Neural cell (in vitro differentiated cells): ENCODE data around the gene SEC14L3.
"Not testable (repeated sequence)": the region's sequence is repeated elsewhere in the genome, so short reads cannot be mapped to it uniquely, and the experiment has no call there.

Experiments
- EZH2 ChIP-seq: fragments of 200-600, 300-800 bp; shearing (Covaris generic), sonication (generic); IDR thresholded peaks from 2 replicates; pipeline ENCODE4 v1.6.1; 2014; ENCODE audit warnings: antibody characterized with exemption, low read length, borderline replicate concordance, mild to moderate bottlenecking; ENCODE audit not compliant: insufficient read depth, poor library complexity, severe bottlenecking
- MXI1 ChIP-seq: fragments of 450-650 bp; conservative IDR thresholded peaks from 2 replicates; pipeline ENCODE4 v1.6.1; 2014; ENCODE audit warnings: antibody characterized with exemption, mild to moderate bottlenecking; ENCODE audit not compliant: poor library complexity, severe bottlenecking
- TF ChIP-seq, protein P1 (sequence below): fragments of 450-650 bp; IDR thresholded peaks from 2 replicates; pipeline ENCODE4 v1.5.1; 2014; ENCODE audit warnings: antibody characterized with exemption, mild to moderate bottlenecking, moderate library complexity; ENCODE audit not compliant: poor library complexity, severe bottlenecking

DNA sequence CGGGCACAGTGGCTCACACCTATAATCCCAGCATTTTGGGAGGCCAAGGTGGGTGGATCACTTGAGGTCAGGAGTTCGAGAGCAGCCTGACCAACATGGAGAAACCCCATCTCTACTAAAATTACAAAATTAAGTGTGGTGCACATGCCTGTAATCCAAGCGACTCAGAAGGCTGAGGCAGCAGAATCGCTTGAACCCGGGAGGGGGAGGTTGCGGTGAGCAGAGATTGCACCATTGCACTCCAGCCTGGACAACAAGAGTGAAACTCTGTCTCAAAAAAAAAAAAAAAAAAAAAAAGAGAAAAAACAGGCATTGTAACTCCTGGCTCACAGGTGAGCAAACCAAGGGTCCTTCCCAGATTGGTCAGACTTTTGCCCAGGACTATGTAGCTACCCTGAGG lies 11.3 kb downstream of the SEC14L3 start:
- TF ChIP-seq, protein P1, sequence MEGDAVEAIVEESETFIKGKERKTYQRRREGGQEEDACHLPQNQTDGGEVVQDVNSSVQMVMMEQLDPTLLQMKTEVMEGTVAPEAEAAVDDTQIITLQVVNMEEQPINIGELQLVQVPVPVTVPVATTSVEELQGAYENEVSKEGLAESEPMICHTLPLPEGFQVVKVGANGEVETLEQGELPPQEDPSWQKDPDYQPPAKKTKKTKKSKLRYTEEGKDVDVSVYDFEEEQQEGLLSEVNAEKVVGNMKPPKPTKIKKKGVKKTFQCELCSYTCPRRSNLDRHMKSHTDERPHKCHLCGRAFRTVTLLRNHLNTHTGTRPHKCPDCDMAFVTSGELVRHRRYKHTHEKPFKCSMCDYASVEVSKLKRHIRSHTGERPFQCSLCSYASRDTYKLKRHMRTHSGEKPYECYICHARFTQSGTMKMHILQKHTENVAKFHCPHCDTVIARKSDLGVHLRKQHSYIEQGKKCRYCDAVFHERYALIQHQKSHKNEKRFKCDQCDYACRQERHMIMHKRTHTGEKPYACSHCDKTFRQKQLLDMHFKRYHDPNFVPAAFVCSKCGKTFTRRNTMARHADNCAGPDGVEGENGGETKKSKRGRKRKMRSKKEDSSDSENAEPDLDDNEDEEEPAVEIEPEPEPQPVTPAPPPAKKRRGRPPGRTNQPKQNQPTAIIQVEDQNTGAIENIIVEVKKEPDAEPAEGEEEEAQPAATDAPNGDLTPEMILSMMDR, result not testable (repeated sequence)
- TF ChIP-seq EZH2, MXI1: not testable (repeated sequence)
